ENCODE data around the gene FGFRL1. TPM values are rescaled to one million over a fixed set of nuclear protein-coding genes. Genes with fewer than 3 reads are reported as not detected.

The FGFRL1 gene
- total and polyA plus RNA-seq, 2 of the 13 experiments (the other 11 are each of a cell fraction or from before 2014, with no cell fraction given), result 19.1 to 30.6 TPM

DNA sequence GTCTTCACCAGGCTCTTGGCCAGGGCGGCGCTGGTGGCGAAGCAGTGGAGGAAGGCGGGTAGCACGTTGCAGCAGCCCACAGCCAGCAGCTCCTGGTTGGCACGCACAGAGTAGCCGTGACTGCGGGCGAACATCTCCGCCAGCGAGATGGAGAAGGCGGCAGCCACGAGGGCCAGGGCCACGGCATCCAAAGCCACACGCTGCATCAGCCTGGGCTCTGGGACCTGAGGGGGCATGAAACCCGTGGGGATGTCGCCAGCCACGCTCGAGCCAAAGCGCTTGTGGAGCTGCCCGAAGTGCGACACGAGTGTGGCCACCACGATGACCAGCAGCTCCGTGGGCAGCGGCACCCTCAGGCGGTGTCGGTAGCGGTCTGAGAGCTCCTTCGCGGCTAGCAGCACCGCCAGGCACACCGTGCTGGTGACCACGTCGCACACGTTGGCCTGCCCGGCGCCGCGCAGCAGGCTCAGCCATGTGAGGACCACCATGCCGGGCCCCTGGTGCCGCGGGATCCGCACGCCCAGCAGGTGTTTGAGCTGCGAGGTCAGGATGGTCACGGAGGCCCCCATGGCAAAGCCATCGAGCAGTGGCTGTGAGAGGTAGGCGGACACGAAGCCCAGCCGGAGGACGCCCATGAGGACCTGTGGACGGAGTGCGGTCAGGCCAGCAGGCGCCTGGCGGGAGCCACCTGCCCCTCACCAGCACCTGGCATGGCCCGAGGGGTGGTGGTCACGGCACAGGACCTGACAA is 21.5 kb upstream of the FGFRL1 start:
- H3K9ac ChIP-seq (ENCODE audit: insufficient read depth, low read depth, low read length), result no peak overlapping the region
- DNase-seq (ENCODE audit: low spot score), result no peak
- H3K79me2 ChIP-seq (ENCODE audit: insufficient read depth, low read length), result peaks cover 16% of the 10 kb centered on the region
- in situ Hi-C loops (cut with HindIII; ENCODE audit: extremely low pct_ligation_motif_present, low pct_unique_long_range_greater_than_20kb), result loop anchor here (5.0 to 10.0 kb wide), 2 partner anchors 58 to 175 kb away; partner anchors contain the start of genes GAK and TMEM175
- H4K20me1 ChIP-seq (ENCODE audit: insufficient read depth, low read length), result no peaks in the 10 kb centered on the region
- H3K4me1 ChIP-seq (ENCODE audit: insufficient read depth, low read length), result peaks cover 53% of the 10 kb centered on the region
- FAIRE-seq, result no peak
- ChIA-PET POLR2A (no interaction called here), CTCF (ENCODE audit: low intra/inter-chr PET ratio, low total read pairs) (no interaction called here)
- no peak overlapping the region for H3K4me2 ChIP-seq (ENCODE audit: low read depth, low read length)
- no peaks in the 10 kb centered on the region; a peak in 1 of 5 replicates for H3K27me3 ChIP-seq (ENCODE audit: control insufficient read depth in 1 of 2, insufficient read depth in 2 of 2, low read length in 2 of 2)
- H3K4me3 ChIP-seq (replicated peaks in 1 of 3; ENCODE audit: insufficient read depth in 1 of 3, low read depth in 2 of 3, low read length in 3 of 3), result no peak overlapping the region
- no TSS peak for BruUV-seq (replicated peaks)
- TF ChIP-seq ZNF674 (CRISPR knock-in tag; IDR thresholded peaks at IDR 0.05; ENCODE audit: low read depth), result no peak
- no peak for TF ChIP-seq HNF4G (IDR thresholded peaks at IDR 0.05; ENCODE audit: borderline replicate concordance, low read depth, low read length)
- TF ChIP-seq HNF4G (CRISPR knock-in tag; IDR thresholded peaks at IDR 0.05; ENCODE audit: borderline replicate concordance, low read depth), result no peak
- TF ChIP-seq NCOA5 (CRISPR knock-in tag; IDR thresholded peaks at IDR 0.05), result no peak
- TF ChIP-seq HNRNPL (IDR thresholded peaks at IDR 0.05; ENCODE audit: low read depth, low read length), result 0 out of 2 replicates have a peak, but pooled peaks have one; percentile 50
- no peak for TF ChIP-seq YEATS4 (CRISPR knock-in tag; IDR thresholded peaks at IDR 0.05; ENCODE audit: borderline replicate concordance)
- TF ChIP-seq ZFY (CRISPR knock-in tag; IDR thresholded peaks at IDR 0.05), result no peak
- peak; percentile 42; the same call in 1 of the 2 replicates for TF ChIP-seq RBFOX2 (IDR thresholded peaks at IDR 0.05; ENCODE audit: low read depth, low read length)
- TF ChIP-seq, protein P1, sequence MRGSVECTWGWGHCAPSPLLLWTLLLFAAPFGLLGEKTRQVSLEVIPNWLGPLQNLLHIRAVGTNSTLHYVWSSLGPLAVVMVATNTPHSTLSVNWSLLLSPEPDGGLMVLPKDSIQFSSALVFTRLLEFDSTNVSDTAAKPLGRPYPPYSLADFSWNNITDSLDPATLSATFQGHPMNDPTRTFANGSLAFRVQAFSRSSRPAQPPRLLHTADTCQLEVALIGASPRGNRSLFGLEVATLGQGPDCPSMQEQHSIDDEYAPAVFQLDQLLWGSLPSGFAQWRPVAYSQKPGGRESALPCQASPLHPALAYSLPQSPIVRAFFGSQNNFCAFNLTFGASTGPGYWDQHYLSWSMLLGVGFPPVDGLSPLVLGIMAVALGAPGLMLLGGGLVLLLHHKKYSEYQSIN (CRISPR knock-in tag; IDR thresholded peaks at IDR 0.05; ENCODE audit: borderline replicate concordance), result no peak
- TF ChIP-seq POLR2A (IDR thresholded peaks at IDR 0.05; ENCODE audit: insufficient read depth in 1 of 2, low read depth in 2 of 2, low read length in 2 of 2), result peak in 1 of 2 experiments; percentile 38; a peak in 1 of 4 replicates
- no peak for TF ChIP-seq HNRNPUL1 (IDR thresholded peaks at IDR 0.05; ENCODE audit: low read depth, low read length)
- TF ChIP-seq, protein P2, sequence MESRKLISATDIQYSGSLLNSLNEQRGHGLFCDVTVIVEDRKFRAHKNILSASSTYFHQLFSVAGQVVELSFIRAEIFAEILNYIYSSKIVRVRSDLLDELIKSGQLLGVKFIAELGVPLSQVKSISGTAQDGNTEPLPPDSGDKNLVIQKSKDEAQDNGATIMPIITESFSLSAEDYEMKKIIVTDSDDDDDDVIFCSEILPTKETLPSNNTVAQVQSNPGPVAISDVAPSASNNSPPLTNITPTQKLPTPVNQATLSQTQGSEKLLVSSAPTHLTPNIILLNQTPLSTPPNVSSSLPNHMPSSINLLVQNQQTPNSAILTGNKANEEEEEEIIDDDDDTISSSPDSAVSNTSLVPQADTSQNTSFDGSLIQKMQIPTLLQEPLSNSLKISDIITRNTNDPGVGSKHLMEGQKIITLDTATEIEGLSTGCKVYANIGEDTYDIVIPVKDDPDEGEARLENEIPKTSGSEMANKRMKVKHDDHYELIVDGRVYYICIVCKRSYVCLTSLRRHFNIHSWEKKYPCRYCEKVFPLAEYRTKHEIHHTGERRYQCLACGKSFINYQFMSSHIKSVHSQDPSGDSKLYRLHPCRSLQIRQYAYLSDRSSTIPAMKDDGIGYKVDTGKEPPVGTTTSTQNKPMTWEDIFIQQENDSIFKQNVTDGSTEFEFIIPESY (CRISPR knock-in tag; IDR thresholded peaks at IDR 0.05), result peak; percentile 49; the same call in 1 of the 2 replicates
- TF ChIP-seq GFI1 (CRISPR knock-in tag; IDR thresholded peaks at IDR 0.05; ENCODE audit: borderline replicate concordance), result no peak
- TF ChIP-seq ZMYM3 (CRISPR knock-in tag; IDR thresholded peaks at IDR 0.05), result no peak
- TF ChIP-seq ZNF615 (CRISPR knock-in tag; IDR thresholded peaks at IDR 0.05; ENCODE audit: borderline replicate concordance), result no peak
- no peak overlapping the region for H3K27ac ChIP-seq (ENCODE audit: extremely low read length, insufficient read depth, low read length)
- H3K36me3 ChIP-seq (replicated peaks in 1 of 2; ENCODE audit: control insufficient read depth in 1 of 2, insufficient read depth in 2 of 2, low read length in 2 of 2), result peaks cover 9 to 15% of the 10 kb centered on the region in 2 experiments; a peak in 4 of 5 replicates
- intact Hi-C loops (cut with micrococcal nuclease; ENCODE audit: unreplicated experiment), result no loop called here
- H2AFZ ChIP-seq (ENCODE audit: low read length), result no peak overlapping the region
- 96% methylated on average over 35 of the region's 58 CpGs for WGBS (ENCODE audit: low lambda C conversion rate)
- H3K9me3 ChIP-seq (ENCODE audit: low read length), result no peaks in the 10 kb centered on the region
- ATAC-seq, result no peak

Measured in HepG2 (cell line).